ENCODE measurements around the gene MRPL16.

GRCh38 chr11:59845399-59845798, 34.8 kb upstream of the MRPL16 start, which contains the start of gene CBLIF:
- TF ChIP-seq CTCF (IDR thresholded peaks at IDR 0.05) (no peak), POLR2A (IDR thresholded peaks at IDR 0.05) (no peak), EP300 (IDR thresholded peaks at IDR 0.05) (no peak)

Measured in ovary (tissue), 3 donors.